ENCODE results near the gene SSBP4.

The SSBP4 gene

DNA sequence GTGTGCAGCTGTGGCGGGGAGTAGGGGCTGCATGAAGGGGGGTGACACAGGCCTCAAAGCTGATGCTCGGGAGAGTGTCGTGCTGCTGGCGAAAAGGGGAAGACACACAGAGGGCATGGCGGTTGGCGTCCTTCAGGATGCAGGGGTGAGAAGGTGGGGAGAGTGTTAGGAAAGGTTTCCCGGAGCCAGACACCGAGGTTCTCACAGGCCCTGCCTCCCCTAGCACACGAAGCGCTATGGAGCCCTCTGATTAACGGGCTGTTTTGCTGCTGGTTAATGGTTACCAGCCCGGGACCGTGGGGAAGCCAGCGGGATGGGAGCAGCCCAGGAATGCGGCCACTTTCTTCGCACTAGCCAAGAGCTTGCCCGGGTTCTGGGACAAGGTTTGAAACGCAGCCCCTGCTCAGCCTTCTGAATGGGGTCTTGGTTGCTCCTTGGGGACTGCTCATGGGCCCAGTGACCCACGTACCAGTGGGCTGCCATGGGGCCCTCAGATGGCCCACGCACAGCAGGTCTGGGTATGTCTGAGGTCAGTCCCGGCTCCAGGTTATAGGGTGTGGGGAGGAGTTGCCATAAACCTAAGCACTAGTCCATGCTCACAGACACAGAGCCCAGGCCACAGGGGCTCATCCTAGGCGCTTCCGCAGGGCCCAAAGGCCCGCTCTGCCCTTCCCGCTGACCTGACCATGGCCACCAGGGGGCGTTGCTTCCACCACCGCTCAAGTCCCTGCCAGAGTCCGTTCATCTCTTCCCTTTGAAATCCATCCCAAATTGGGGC lies 50.1 kb downstream of the SSBP4 start:
- DNase-seq (ENCODE audit: low spot score): peak; percentile 71

DNA sequence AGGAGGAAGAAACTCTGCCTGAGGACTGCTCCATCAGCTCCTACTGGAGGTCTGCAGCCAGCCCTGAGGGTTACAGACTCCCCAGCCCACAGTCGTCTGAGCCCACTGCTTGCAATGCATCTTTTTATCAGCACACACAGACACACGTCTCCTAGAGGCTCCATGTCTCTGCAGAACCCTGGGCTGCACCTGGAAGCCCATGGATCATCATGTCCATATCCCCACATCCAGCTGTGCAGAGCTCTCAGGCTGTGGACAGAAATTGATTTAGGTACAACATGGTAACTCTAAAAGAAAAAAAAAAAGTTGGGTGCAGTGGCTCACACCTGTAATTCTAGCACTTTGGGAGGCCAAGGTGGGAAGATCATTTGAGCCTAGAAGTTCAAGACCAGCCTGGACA lies 51.6 kb downstream of the SSBP4 start:
- DNase-seq (ENCODE audit: low spot score): no peak

DNA sequence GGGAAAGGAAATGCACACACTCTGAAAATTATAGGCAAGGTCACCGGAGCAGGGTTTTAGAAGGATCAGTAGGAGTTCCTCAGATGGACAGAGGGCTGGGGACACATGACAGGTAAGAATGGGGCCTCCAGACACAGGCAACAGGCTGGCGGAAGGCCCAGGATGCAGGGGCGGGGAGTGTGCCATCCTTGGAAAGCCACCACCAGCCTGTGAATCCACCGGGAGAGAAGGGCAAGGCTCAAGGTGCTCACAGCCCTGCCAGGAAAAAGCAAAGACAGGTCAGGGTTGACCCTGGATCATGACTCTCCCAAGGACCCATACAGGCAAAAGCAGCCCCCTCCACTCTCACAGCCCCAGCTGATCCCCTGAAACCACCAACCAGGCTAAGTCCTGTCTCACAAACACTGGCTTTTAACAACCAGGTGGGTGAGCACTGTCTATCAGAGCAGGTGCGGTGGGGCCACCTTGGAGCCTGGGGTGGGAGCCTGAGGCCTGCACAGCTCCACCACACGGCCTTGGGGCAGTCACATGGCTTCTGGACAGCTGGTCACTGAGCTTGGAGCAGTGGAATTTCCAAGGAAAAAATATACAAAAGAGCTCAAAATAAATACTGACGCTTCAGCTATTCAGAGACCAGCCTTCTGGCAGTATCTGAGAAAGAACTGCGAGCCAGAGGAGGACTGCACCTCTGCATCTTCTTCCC lies 54.0 kb downstream of the SSBP4 start:
- DNase-seq (ENCODE audit: low spot score): peak; percentile 76

DNA sequence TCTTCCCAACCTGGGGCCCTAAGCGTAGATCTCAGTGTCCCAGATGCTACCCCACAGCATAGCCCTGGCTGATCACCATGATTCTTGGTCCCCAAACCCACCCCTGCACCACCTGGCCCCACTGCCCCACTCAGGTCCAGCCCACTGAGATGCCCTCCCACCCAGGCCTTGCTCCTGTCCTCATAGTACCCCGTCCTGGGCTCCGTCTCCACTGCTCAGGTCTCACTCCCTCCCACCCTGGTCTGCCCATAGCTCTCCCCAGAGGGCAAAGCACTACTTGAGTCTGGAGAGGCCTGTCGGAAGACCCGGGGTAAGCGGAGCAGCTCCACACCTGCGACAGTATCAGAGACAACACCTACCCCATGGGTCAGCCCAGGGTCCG lies 54.5 kb downstream of the SSBP4 start:
- DNase-seq (ENCODE audit: low spot score): no peak

DNA sequence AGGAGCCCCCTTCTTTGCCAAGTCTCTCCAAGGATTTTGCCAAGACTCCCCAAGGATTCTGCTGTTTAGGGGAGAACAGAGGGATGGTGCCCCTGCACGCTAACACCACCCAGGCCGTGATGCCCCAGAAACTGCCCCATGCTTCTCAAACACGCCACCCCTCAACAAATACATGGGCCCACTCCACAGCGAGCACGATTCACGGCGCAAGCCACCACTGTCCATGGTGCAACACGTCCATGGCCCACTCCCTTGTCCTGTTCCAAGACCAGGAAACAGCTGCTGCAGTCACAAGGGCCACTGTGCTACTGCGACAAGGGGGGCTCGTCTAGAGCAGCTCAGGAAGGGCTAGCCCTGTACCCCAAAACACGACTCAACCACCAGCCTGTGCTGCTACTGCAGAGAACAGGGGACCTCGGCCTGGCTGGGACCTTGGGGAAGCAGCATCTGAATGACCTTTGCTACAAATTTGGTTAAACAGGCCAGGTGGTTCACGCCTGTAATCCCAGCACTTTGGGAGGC lies 55.2 kb downstream of the SSBP4 start:
- DNase-seq (ENCODE audit: low spot score): no peak

DNA sequence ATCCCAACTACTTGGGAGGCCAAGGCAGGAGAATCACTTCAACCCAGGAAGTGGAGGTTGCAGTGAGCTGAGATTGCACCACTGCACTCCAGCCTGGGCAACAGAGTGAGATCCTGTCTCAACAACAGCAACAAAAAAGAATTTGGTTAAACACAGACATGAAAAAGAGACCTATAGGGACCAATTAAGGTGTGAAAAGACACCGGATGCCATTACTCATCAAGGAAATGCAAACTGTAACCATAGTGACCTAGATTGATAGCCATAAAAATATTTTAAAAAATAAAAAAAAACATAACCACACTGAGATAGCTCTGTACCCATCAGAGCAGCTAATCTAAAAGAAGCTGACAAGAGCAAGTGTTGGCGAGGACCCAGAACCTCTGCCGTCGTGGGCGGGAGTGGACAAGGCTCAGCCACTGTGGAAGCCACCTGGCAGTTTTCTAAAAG lies 55.8 kb downstream of the SSBP4 start:
- no peak for DNase-seq (ENCODE audit: low spot score)

DNA sequence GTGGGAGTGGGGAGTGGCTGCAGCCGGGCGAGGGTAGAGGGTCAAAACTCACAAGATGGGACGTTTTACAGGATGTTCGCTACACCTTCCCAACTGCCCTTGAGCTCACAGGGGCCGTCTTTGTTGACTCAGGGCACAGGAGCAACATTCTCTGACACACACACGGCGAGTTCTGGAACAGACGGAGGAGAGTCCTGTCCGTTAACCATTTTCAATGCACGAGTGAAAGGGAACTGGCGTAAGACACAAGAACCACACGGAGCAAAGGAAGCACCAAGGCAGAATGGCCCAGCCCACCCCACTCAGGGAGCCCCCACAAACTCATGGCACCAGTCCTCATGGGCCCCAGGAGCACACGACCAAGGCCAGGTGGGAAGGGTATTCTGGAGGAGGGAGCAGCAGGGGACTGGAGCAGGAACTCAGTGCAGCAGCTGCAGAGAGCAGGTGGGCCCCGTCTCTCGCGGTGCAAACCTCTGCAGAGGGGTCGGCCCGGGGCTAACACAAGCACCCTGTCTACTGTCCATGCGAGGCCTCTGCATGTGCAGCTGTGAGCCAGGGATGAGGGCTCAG lies 56.6 kb downstream of the SSBP4 start:
- DNase-seq (ENCODE audit: low spot score): no peak

DNA sequence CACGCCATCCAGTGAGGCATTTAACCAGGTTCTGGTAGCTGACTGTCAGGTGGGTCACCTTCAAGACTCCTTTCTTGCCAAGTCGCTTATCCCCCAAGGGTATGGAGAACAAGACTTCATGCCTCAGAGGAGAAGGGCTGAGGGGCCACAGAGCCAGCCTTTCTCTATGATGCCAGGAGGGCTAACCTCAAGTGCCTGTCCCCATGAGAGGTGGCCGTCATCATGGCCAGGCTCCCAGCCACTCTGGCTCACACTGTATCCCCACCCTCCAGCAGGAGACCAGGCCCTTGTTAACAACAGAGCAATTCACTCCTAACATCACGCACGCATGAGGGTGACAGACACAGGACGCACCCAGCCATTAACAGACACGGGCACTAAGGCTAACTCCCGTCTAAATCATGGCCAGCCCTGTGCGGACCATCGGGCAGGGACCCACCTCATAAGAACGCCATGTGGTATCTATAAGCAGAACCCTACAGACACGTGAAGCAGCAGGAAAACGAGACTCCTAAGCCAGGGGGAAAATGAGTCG lies 57.4 kb downstream of the SSBP4 start:
- DNase-seq (ENCODE audit: low spot score): no peak

DNA sequence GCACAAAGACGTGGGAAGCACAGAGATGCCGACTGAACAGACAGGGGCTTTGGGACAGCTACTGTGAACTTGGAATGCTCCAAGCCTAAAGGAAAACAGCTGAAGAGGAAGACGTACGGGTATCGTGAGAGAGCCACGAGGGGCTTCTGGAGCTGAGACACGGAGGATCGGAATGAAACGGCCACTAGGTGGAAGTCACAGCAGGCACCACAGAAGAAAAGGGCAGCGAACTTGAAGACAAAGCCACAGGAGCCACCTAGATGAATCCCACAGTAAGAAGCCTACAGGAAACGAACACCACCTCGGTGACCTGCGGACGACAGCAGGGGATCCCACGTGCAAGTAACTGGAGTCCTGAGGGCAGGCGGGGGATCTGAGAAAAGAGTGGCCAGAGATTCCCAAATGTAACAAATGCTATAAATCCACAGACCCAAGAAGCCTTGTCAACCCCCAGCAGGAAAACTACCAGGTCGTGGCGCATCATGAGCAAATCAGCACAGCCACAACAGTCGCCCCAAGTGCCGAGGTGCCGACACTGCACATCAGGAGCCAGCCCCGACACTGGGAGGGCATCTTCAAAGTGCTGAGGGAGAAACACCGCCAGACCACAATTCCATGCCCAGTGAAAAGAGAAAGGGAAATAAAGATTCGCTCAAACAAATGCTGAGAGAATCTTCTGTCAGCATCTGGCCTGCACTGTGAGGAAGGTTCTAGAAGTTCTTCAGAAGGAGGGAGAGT lies 58.0 kb downstream of the SSBP4 start:
- DNase-seq (ENCODE audit: low spot score): no peak

DNA sequence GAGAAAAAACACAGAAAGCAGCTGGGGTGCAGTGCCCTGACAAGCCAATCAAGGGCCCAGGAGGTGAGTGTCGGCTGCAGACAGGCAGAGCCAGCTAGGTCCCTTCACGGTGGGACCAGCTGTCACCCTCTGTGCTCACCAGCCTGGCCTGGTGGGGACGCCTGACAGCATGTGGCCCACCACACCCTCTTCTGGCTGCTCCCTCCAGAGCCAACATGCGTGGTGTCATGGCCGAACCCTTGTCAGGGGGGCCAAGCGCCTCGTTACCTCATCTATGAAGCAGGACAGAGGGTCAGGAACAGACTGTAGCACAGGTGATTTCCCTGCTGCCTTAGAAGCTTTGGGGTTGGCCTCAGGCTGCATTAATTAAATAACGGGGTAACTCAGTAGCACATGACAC lies 58.8 kb downstream of the SSBP4 start:
- no peak for DNase-seq (ENCODE audit: low spot score)

DNA sequence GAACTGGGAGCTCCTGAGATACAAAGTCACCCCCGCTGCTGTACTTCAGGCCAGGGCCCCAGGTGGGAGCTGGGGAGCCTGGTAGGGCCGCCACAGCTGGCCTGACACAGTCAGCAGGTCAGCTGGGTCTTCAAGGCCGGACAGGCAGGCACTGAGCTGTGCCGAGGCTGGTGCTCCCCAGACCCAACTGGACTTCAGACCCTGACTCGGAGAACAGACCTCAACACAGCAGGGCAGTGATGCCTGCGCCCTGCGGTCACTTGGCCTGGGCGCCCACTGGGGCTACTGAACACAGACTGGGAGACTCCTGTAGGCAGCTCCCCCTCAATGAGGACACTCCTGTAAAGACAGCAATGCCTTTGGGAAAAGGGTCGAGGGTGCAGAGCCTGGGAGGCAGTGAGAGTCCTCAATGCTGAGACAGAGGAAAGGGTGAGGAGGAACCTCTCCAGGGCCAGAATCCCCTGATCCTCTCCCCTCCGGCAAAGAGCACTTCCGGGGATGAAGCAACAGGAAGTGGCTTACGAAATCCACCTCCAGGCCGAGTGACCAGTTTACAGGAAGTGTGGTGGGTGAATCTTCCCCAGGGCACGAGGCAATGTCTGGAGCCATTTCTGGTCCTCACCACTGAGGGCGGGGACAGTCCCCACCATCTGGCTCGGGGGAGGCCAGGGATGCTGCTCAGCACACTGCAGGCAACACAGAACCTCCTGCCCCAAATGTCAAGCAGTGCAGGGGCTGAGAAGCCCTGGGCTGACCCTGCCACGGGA lies 59.5 kb downstream of the SSBP4 start:
- peak; percentile 95 for DNase-seq (ENCODE audit: low spot score)

DNA sequence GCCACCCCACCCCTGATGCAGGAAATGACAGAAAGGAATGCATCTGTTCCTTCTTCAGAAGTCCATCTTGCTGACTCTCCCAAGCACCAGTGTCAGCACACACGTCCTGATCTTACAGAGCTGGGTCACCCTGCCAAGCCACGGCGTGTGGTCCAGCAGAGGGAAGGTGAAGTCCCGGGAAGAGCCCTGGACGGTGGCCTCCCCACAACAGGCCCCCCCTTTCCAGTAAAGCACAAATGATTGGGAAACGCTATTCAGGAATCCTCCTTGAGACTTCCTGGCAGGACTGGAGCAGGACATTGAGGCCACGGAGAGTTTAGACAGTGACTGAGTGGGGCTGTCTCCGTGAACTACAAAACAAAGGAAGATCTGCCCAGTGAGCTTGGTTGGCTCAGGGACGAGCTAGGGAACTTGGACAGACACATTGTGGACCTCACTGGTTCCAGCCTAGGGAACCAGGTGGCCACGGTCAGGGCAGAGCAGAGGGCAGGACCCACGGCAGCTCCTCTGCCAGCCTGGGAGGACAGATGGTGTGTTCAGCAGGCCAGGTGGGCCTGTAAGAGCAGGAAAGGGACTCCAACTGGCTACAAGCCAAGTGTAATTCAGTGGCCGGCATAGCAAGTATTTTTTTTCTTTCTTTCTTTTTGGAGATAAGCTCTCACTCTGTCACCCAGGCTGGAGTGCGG lies 61.0 kb downstream of the SSBP4 start:
- DNase-seq (ENCODE audit: low spot score): peak; percentile 82

DNA sequence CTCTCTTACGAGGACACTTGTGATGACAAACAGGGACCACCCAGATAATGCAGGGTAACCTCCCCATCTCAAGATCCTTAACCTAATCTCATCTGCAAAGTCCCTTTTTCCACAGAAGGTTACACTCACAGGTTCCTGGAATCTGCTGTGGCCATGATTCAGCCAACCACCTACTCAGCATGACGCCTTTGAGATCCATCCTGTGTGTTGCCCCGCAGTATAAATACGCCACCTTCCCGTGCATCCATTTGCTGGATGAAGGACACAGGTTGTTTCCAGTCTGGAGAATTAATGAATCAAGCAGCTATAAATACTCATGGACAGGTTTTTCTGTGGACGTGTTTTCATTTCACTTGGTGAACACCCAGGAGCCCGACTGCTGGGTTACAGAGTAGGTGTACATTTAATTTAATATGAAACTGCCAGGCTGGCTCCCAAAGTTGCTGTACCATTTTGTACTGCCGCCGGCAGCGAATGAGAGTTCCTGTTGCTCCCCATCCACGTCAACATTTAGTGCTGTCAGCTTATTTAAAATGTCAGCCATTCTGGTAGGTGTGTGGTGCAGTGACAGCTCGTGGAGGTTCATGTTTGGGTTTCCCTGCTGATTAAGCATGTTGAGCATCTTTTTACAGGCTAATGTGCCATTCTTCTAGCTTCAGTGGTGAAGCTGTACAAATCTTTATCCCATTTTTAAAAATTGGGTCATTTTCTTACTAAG lies 62.5 kb downstream of the SSBP4 start:
- DNase-seq (ENCODE audit: low spot score): no peak

DNA sequence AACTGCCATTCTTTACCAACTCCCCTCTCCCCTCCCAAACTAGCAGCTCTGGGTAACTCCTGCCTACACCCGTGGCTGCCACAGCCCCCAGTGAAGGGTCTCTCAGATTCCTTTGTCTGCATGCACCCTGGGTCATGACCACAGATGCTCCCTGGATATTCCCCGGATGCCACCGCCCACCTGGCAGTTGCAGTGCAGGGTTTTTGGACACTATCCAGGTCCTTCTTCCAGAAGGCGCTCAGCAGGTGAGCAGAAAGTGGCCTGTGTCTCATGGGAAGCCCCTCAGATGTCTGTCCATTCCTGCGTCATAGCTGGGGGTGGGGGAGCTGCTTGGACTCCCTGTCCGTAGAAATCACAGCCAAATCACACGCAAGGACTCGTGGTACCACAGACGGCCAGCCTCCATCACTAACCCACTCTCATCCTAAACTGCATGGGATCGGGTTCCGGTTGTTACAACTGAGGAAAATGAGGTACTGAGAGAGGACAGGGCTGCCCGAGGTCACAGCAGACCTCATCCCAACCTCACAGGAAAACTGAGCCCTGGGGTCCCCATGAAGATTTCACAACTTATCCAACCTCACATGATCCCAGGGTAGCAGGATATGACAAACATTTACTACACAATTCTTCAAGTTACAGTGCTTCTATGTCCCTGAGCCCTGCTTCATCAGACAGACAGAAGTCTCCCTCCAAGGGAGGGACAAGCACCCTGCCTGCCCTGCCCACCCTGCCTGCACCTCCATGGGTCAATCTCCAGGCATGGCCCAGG lies 64.1 kb downstream of the SSBP4 start:
- no peak for DNase-seq (ENCODE audit: low spot score)

All from hepatic stellate cell (primary cell).